ENCODE results near the gene ODR4. TPM values are rescaled to one million over a fixed set of nuclear protein-coding genes. Genes with fewer than 3 reads are reported as not detected.

The ODR4 gene
- total and polyA plus RNA-seq, 4 donors: 8.7 to 25.8 (median 13.9) TPM

DNA sequence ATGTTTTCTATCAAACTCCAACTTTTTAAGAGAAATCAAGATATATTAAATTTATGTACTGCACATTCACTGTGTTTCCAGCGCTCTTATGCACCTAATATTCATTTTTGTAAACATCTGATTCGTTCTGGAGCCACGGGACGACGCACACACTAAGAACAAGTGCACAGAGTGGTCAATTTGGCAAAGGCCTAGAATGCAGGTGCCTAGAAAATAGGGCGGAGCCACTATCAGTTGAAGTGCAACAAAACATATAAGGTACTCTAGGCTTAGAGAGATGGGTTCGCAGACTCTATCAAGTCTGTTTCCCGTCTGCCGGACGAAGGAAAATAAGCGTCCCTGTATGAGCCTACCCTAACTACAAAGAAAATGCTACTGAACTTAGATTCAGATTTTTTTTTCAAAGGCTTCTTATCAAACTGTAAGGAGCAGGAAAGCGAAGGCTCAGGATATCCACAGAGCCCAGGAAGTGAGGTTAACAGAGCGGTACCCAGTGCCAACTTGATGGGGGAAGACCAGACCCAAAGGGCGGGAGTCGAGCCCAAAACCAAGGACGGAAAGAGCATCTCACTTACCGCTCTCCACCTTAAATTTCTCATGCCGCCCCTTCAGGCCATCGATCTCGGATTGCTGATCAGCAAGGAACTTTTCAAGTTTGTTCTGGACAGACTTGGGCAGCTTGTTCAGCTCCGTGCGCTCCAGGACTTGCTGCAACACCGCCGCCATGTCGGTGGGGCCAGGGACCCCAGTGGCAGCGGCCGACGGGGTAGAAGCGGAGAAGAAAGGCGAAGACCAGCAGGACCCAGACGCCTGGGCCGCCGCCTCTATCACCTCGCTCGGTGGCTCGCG, 1.1 kb upstream of the ODR4 start:
- H3K36me3 ChIP-seq (ENCODE audit: control insufficient read depth in 4 of 4, insufficient read depth in 3 of 4, low read depth in 1 of 4, low read length in 3 of 4): peaks cover 0 to 23% (median 14%) of the 10 kb centered on the region in 4 donors
- H3K9ac ChIP-seq (ENCODE audit: low read depth in 1 of 2, low read length in 2 of 2): peak overlapping the region; percentile 67 to 87
- TF ChIP-seq RAD21 (IDR thresholded peaks at IDR 0.05) (no peak), NR2F2 (IDR thresholded peaks at IDR 0.05) (no peak), HNF4G (IDR thresholded peaks at IDR 0.05) (no peak), SP1 (IDR thresholded peaks at IDR 0.05) (no peak), RXRA (IDR thresholded peaks at IDR 0.05) (no peak)
- TF ChIP-seq, protein P1, sequence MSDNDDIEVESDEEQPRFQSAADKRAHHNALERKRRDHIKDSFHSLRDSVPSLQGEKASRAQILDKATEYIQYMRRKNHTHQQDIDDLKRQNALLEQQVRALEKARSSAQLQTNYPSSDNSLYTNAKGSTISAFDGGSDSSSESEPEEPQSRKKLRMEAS (IDR thresholded peaks at IDR 0.05): no peak
- peaks cover 0 to 26% (median 12%) of the 10 kb centered on the region in 4 donors for H3K4me1 ChIP-seq (ENCODE audit: control insufficient read depth in 4 of 4, insufficient read depth in 4 of 4, low read length in 3 of 4)
- H3K27me3 ChIP-seq (ENCODE audit: control insufficient read depth in 4 of 4, insufficient read depth in 4 of 4, low read length in 3 of 4): no peaks in the 10 kb centered on the region
- peak overlapping the region; percentile 98 to 100 for H3K27ac ChIP-seq (ENCODE audit: low read depth in 1 of 2, low read length in 2 of 2)
- WGBS: under 1% methylated on average over 37 of the region's 37 CpGs
- peak overlapping the region; percentile 87 to 100 (median 96) for H3K4me3 ChIP-seq (ENCODE audit: low read depth in 1 of 3, low read length in 3 of 3)
- DNase-seq (ENCODE audit: low spot score): peak; percentile 34
- no peaks in the 10 kb centered on the region for H3K9me3 ChIP-seq (ENCODE audit: control insufficient read depth in 4 of 4, low read length in 3 of 4)

DNA sequence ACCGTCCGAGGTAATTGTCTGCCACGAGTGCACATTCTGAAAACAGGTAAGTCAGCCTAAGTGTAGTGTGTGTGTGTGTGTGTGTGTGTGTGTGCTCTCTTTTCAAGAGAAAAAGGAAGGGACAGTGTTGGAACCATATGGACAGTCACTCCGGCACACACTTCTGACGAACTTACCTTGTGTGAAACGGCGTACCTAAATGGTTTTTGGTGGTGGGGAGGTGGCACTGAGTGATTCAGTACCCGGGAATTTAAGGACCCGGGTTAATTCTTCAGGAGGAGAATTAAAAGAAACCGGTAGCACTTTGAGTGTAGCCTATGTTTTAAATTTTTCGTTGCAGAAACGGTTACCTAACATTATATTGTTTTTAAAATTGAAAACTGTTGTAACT, 286 bp downstream of the ODR4 start:
- no peak for DNase-seq (ENCODE audit: low spot score)
- peak overlapping the region; percentile 98 to 100 for H3K27ac ChIP-seq (ENCODE audit: low read depth in 1 of 2, low read length in 2 of 2)
- H3K27me3 ChIP-seq (ENCODE audit: control insufficient read depth in 4 of 4, insufficient read depth in 4 of 4, low read length in 3 of 4): no peaks in the 10 kb centered on the region
- H3K9ac ChIP-seq (ENCODE audit: low read depth in 1 of 2, low read length in 2 of 2): peak overlapping the region; percentile 85 to 95
- peaks cover 0 to 18% (median 11%) of the 10 kb centered on the region in 4 donors for H3K36me3 ChIP-seq (ENCODE audit: control insufficient read depth in 4 of 4, insufficient read depth in 3 of 4, low read depth in 1 of 4, low read length in 3 of 4)
- peaks cover 0 to 26% (median 12%) of the 10 kb centered on the region in 4 donors for H3K4me1 ChIP-seq (ENCODE audit: control insufficient read depth in 4 of 4, insufficient read depth in 4 of 4, low read length in 3 of 4)
- TF ChIP-seq RXRA (IDR thresholded peaks at IDR 0.05) (no peak), TAF1 (conservative IDR thresholded peaks at IDR 0.05) (peak; percentile 28)
- peak overlapping the region; percentile 87 to 100 (median 98) for H3K4me3 ChIP-seq (ENCODE audit: low read depth in 1 of 3, low read length in 3 of 3)
- H3K9me3 ChIP-seq (ENCODE audit: control insufficient read depth in 4 of 4, low read length in 3 of 4): no peaks in the 10 kb centered on the region
- under 1% methylated on average over 12 of the region's 12 CpGs for WGBS

DNA sequence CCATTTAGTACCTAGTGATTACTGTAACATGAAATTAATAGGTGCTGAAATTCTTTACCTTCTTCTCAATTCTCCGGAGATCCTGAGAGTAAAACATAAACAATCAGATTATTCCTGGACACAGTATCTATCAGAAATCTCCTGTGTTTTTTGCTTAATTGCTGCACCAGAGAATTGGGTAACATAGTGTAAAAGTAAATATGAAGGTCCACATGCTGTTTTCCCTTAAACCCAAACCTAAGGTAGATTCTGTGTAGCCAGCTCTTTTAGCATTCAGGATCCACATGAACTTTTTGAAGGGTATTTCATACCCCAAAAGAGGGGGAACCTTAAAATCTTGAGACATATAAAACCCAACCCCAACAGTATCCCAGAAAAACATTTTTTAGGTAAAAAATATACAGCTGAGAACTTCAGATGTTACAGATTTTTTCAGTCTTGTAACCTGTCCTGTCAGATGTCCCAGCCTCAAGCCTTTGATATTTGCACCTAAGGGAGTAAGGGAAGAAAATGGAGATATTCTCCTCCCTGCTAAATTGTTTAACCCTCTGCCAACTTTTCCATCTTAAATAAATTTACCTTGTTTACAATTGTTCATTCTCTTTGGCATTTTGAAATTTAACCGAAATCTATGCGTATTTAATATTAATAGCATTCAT, 11.2 kb downstream of the ODR4 start:
- no peak for TF ChIP-seq JUND (IDR thresholded peaks at IDR 0.05)
- TF ChIP-seq HNF4G (IDR thresholded peaks at IDR 0.05): no peak
- TF ChIP-seq SP1 (IDR thresholded peaks at IDR 0.05): no peak
- peak; percentile 45 for TF ChIP-seq FOXA1 (IDR thresholded peaks at IDR 0.05)
- TF ChIP-seq, protein P2, sequence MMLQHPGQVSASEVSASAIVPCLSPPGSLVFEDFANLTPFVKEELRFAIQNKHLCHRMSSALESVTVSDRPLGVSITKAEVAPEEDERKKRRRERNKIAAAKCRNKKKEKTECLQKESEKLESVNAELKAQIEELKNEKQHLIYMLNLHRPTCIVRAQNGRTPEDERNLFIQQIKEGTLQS (IDR thresholded peaks at IDR 0.05): no peak
- TF ChIP-seq, protein P3, sequence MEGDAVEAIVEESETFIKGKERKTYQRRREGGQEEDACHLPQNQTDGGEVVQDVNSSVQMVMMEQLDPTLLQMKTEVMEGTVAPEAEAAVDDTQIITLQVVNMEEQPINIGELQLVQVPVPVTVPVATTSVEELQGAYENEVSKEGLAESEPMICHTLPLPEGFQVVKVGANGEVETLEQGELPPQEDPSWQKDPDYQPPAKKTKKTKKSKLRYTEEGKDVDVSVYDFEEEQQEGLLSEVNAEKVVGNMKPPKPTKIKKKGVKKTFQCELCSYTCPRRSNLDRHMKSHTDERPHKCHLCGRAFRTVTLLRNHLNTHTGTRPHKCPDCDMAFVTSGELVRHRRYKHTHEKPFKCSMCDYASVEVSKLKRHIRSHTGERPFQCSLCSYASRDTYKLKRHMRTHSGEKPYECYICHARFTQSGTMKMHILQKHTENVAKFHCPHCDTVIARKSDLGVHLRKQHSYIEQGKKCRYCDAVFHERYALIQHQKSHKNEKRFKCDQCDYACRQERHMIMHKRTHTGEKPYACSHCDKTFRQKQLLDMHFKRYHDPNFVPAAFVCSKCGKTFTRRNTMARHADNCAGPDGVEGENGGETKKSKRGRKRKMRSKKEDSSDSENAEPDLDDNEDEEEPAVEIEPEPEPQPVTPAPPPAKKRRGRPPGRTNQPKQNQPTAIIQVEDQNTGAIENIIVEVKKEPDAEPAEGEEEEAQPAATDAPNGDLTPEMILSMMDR (IDR thresholded peaks at IDR 0.05; ENCODE audit: low read depth, low read length, missing input control): no peak
- peak; percentile 39 to 46 for TF ChIP-seq HNF4A (conservative IDR thresholded peaks at IDR 0.05)
- peak; percentile 79 for TF ChIP-seq FOXA2 (IDR thresholded peaks at IDR 0.05)
- TF ChIP-seq RAD21 (IDR thresholded peaks at IDR 0.05): no peak
- no peak for TF ChIP-seq YY1 (IDR thresholded peaks at IDR 0.05)
- TF ChIP-seq, protein P4, sequence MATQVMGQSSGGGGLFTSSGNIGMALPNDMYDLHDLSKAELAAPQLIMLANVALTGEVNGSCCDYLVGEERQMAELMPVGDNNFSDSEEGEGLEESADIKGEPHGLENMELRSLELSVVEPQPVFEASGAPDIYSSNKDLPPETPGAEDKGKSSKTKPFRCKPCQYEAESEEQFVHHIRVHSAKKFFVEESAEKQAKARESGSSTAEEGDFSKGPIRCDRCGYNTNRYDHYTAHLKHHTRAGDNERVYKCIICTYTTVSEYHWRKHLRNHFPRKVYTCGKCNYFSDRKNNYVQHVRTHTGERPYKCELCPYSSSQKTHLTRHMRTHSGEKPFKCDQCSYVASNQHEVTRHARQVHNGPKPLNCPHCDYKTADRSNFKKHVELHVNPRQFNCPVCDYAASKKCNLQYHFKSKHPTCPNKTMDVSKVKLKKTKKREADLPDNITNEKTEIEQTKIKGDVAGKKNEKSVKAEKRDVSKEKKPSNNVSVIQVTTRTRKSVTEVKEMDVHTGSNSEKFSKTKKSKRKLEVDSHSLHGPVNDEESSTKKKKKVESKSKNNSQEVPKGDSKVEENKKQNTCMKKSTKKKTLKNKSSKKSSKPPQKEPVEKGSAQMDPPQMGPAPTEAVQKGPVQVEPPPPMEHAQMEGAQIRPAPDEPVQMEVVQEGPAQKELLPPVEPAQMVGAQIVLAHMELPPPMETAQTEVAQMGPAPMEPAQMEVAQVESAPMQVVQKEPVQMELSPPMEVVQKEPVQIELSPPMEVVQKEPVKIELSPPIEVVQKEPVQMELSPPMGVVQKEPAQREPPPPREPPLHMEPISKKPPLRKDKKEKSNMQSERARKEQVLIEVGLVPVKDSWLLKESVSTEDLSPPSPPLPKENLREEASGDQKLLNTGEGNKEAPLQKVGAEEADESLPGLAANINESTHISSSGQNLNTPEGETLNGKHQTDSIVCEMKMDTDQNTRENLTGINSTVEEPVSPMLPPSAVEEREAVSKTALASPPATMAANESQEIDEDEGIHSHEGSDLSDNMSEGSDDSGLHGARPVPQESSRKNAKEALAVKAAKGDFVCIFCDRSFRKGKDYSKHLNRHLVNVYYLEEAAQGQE (IDR thresholded peaks at IDR 0.05): no peak
- TF ChIP-seq, protein P5, sequence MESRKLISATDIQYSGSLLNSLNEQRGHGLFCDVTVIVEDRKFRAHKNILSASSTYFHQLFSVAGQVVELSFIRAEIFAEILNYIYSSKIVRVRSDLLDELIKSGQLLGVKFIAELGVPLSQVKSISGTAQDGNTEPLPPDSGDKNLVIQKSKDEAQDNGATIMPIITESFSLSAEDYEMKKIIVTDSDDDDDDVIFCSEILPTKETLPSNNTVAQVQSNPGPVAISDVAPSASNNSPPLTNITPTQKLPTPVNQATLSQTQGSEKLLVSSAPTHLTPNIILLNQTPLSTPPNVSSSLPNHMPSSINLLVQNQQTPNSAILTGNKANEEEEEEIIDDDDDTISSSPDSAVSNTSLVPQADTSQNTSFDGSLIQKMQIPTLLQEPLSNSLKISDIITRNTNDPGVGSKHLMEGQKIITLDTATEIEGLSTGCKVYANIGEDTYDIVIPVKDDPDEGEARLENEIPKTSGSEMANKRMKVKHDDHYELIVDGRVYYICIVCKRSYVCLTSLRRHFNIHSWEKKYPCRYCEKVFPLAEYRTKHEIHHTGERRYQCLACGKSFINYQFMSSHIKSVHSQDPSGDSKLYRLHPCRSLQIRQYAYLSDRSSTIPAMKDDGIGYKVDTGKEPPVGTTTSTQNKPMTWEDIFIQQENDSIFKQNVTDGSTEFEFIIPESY (IDR thresholded peaks at IDR 0.05): no peak
- TF ChIP-seq, protein P1 (IDR thresholded peaks at IDR 0.05): peak; percentile 39
- no peak for TF ChIP-seq GABPA (IDR thresholded peaks at IDR 0.05 in 1 of 2, conservative IDR thresholded peaks at IDR 0.05 in 1 of 2)

More for the DNA sequence above, 11.2 kb downstream of the ODR4 start:
- peak overlapping the region in 1 of 2 donors; percentile 28 for H3K9ac ChIP-seq (ENCODE audit: low read depth in 1 of 2, low read length in 2 of 2)
- H3K9me3 ChIP-seq (ENCODE audit: control insufficient read depth in 4 of 4, low read length in 3 of 4): no peaks in the 10 kb centered on the region
- peak overlapping the region in 1 of 2 donors; percentile 7 for H3K27ac ChIP-seq (ENCODE audit: low read depth in 1 of 2, low read length in 2 of 2)
- peaks cover 3 to 27% (median 25%) of the 10 kb centered on the region in 4 donors for H3K36me3 ChIP-seq (ENCODE audit: control insufficient read depth in 4 of 4, insufficient read depth in 3 of 4, low read depth in 1 of 4, low read length in 3 of 4)
- H3K27me3 ChIP-seq (ENCODE audit: control insufficient read depth in 4 of 4, insufficient read depth in 4 of 4, low read length in 3 of 4): no peaks in the 10 kb centered on the region
- H3K4me3 ChIP-seq (ENCODE audit: low read depth in 1 of 3, low read length in 3 of 3): no peak overlapping the region
- H3K4me1 ChIP-seq (ENCODE audit: control insufficient read depth in 4 of 4, insufficient read depth in 4 of 4, low read length in 3 of 4): peaks cover 0 to 10% (median 5%) of the 10 kb centered on the region in 4 donors
- no peak for DNase-seq (ENCODE audit: low spot score)
- WGBS: 38% methylated on average over 3 of the region's 3 CpGs

Data from liver (tissue), 9 donors.